ENCODE data around the gene ADAD2. TPM values are rescaled to one million over a fixed set of nuclear protein-coding genes. Genes with fewer than 3 reads are reported as not detected.

ADAD2 gene
- total and polyA plus RNA-seq, 11 donors = 0.21 to 1.3 (median 0.58) TPM; not detected in 3

GRCh38 chr16:84186685-84187437 is 4.1 kb upstream of the ADAD2 start, which contains the start of gene TAF1C:
Gene TAF1C (minus strand): TSS chr16:84187057. CDS start chr16:84184988, 2,069 bp downstream.
- peak in 1 of 2 donors; percentile 46 for TF ChIP-seq POLR2A (IDR thresholded peaks at IDR 0.05)
- TF ChIP-seq, protein P1, sequence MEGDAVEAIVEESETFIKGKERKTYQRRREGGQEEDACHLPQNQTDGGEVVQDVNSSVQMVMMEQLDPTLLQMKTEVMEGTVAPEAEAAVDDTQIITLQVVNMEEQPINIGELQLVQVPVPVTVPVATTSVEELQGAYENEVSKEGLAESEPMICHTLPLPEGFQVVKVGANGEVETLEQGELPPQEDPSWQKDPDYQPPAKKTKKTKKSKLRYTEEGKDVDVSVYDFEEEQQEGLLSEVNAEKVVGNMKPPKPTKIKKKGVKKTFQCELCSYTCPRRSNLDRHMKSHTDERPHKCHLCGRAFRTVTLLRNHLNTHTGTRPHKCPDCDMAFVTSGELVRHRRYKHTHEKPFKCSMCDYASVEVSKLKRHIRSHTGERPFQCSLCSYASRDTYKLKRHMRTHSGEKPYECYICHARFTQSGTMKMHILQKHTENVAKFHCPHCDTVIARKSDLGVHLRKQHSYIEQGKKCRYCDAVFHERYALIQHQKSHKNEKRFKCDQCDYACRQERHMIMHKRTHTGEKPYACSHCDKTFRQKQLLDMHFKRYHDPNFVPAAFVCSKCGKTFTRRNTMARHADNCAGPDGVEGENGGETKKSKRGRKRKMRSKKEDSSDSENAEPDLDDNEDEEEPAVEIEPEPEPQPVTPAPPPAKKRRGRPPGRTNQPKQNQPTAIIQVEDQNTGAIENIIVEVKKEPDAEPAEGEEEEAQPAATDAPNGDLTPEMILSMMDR (IDR thresholded peaks at IDR 0.05) = peak in 11 of 12 donors; percentile 92 to 99 (median 98)
- Histone ChIP-seq H3K36me3 (peaks cover 0 to 29% (median 18%) of the 10 kb centered on the region in 9 donors), H3K4me3 (peak within 1 kb of the TSS; percentile 62 to 100 (median 87)), H3K27ac (peak within 1 kb of the TSS; percentile 56 to 90 (median 82)), H3K27me3 (no peaks in the 10 kb centered on the region), H3K9me3 (no peaks in the 10 kb centered on the region), H3K4me1 (peaks cover 0 to 45% (median 16%) of the 10 kb centered on the region in 12 donors)
- ATAC-seq (peak; percentile 82 to 95 (median 94)), DNase-seq (peak; percentile 90 to 95 (median 92))
- WGBS, 4 donors = 2 to 3% (median 2%) methylated on average over 41 to 55 of the region's 55 CpGs
- intact Hi-C loops (cut with DNase I) = loop anchor here in 8 of 10 donors (1.0 to 10.0 kb wide), 13 partner anchors 40 to 362 kb away; partner anchors contain the start of genes DNAAF1 (in 3 of the 8), HSDL1 (in 3 of the 8), MBTPS1 (in 3 of the 8) and OSGIN1 (in 1 of the 8)

- Histone ChIP-seq H3K9me3 (no peaks in the 10 kb centered on the region), H3K27me3 (peaks cover 0 to 10% (median 0%) of the 10 kb centered on the region in 9 donors), H3K36me3 (no peaks in the 10 kb centered on the region), H3K4me3 (no peak overlapping the region), H3K27ac (no peak overlapping the region), H3K4me1 (peaks cover 0 to 9% (median 0%) of the 10 kb centered on the region in 12 donors)
- DNase-seq (no peak), ATAC-seq (no peak)
- TF ChIP-seq, protein P1 (IDR thresholded peaks at IDR 0.05) = no peak
- TF ChIP-seq POLR2A (IDR thresholded peaks at IDR 0.05) = no peak
- intact Hi-C loops (cut with DNase I) = loop anchor here in 1 of 10 donors (10.0 kb wide), 1 partner anchor 293 kb away; no protein-coding TSS in a partner anchor
- WGBS, 4 donors = 93 to 97% (median 94%) methylated on average over 3 to 16 of the region's 16 CpGs
Observed at GRCh38 chr16:84191466-84191865, 509 bp downstream of the ADAD2 start.

DNA sequence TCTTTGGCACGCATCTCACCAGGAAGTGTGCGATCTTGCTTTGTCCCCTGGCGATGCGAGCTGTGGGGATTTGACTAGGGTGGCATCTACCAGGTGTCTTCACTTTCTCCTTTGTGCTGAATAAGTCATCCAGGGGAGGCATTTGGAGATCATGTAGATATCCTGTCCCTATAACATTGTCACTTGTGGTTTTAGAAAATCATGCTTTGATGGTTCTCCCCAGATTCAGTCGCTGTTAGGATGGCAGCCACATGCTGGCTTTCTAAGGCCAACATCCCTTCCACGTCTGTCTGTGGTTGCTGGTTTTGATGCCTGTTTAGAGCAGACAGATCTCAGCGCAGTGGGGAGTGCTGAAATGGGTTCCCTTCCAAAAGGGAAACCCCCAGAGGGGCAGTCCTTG is 2.5 kb downstream of the ADAD2 start:
- no peak for TF ChIP-seq POLR2A (IDR thresholded peaks at IDR 0.05)
- TF ChIP-seq, protein P1 (IDR thresholded peaks at IDR 0.05) = no peak
- H3K9me3 ChIP-seq = no peaks in the 10 kb centered on the region
- no peak overlapping the region for H3K4me3 ChIP-seq
- no peak for DNase-seq
- peaks cover 0 to 10% (median 0%) of the 10 kb centered on the region in 9 donors for H3K27me3 ChIP-seq
- H3K4me1 ChIP-seq = peaks cover 0 to 9% (median 0%) of the 10 kb centered on the region in 12 donors
- no peak overlapping the region for H3K27ac ChIP-seq
- intact Hi-C loops (cut with DNase I) = loop anchor here in 1 of 10 donors (10.0 kb wide), 1 partner anchor 291 kb away; no protein-coding TSS in a partner anchor
- ATAC-seq = no peak
- H3K36me3 ChIP-seq = no peaks in the 10 kb centered on the region
- WGBS, 4 donors = 75 to 88% (median 81%) methylated on average over 7 of the region's 7 CpGs

- 79 to 86% (median 83%) methylated on average over 11 of the region's 11 CpGs for WGBS, 4 donors
- TF ChIP-seq, protein P1 (IDR thresholded peaks at IDR 0.05) = no peak
- no peak for TF ChIP-seq POLR2A (IDR thresholded peaks at IDR 0.05)
- H3K27me3 ChIP-seq = peaks cover 0 to 10% (median 0%) of the 10 kb centered on the region in 9 donors
- H3K4me1 ChIP-seq = peaks cover 0 to 9% (median 0%) of the 10 kb centered on the region in 12 donors
- intact Hi-C loops (cut with DNase I) = loop anchor here in 1 of 10 donors (10.0 kb wide), 1 partner anchor 291 kb away; no protein-coding TSS in a partner anchor
- H3K4me3 ChIP-seq = peak overlapping the region in 1 of 12 donors; percentile 8
- ATAC-seq (no peak), DNase-seq (no peak)
- H3K36me3 ChIP-seq = no peaks in the 10 kb centered on the region
- H3K9me3 ChIP-seq = no peaks in the 10 kb centered on the region
- H3K27ac ChIP-seq = no peak overlapping the region
Observed at GRCh38 chr16:84194018-84194417, 3.1 kb downstream of the ADAD2 start.

Measured in heart left ventricle (tissue), 16 donors.